GM13977 (cell line): ENCODE measurements around the gene MRM2.

Experiments used
- DNase-seq: peaks from one replicate; pipeline ENCODE4 v3.0.0; 2012; ENCODE audit warnings: low spot score
- in situ Hi-C: fragments of 300-500 bp; cut with MboI; formaldehyde crosslinking; loops from one replicate; pipeline ENCODE4 v1.12.0; 2022; ENCODE audit warnings: low sequenced_read_pairs, low pct_unique_long_range_greater_than_20kb, mixed read lengths, inconsistent platforms; ENCODE audit not compliant: unreplicated experiment
- TF ChIP-seq, protein P1 (sequence below): IDR thresholded peaks from 2 replicates; pipeline ENCODE4 v1.5.1; 2012; ENCODE audit warnings: mild to moderate bottlenecking, control low read depth; ENCODE audit not compliant: insufficient read depth; ENCODE audit errors: extremely low read depth, missing control alignments

The MRM2 gene

GRCh38 chr7:2202901-2203765 lies 38.9 kb downstream of the MRM2 start:
- DNase-seq: no peak
- TF ChIP-seq, protein P1, sequence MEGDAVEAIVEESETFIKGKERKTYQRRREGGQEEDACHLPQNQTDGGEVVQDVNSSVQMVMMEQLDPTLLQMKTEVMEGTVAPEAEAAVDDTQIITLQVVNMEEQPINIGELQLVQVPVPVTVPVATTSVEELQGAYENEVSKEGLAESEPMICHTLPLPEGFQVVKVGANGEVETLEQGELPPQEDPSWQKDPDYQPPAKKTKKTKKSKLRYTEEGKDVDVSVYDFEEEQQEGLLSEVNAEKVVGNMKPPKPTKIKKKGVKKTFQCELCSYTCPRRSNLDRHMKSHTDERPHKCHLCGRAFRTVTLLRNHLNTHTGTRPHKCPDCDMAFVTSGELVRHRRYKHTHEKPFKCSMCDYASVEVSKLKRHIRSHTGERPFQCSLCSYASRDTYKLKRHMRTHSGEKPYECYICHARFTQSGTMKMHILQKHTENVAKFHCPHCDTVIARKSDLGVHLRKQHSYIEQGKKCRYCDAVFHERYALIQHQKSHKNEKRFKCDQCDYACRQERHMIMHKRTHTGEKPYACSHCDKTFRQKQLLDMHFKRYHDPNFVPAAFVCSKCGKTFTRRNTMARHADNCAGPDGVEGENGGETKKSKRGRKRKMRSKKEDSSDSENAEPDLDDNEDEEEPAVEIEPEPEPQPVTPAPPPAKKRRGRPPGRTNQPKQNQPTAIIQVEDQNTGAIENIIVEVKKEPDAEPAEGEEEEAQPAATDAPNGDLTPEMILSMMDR: no peak
- in situ Hi-C loops: loop anchor here (25.0 kb wide), 1 partner anchor 616 kb away; no protein-coding TSS in a partner anchor

DNA sequence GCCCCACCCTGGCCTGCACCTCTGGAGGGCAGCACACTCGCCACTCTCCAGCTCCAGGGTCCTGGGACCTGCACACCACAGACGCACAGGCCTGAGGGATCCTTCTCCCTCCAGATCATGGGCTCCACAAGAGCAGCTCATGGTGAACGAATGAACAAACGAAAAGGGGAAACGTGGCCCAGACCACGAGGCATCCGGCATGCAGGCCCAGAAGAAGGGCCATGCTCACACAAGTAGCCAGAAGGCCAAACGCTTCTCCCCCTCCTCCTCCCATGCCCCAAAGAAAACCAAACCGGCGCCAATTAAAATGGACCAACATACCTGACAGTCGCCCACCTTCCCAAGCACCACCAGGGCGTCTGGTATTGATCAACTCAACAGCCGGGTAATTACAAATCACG lies 39.6 kb downstream of the MRM2 start:
- TF ChIP-seq, protein P1: no peak
- no peak for DNase-seq
- in situ Hi-C loops: loop anchor here (25.0 kb wide), 1 partner anchor 615 kb away; no protein-coding TSS in a partner anchor

DNA sequence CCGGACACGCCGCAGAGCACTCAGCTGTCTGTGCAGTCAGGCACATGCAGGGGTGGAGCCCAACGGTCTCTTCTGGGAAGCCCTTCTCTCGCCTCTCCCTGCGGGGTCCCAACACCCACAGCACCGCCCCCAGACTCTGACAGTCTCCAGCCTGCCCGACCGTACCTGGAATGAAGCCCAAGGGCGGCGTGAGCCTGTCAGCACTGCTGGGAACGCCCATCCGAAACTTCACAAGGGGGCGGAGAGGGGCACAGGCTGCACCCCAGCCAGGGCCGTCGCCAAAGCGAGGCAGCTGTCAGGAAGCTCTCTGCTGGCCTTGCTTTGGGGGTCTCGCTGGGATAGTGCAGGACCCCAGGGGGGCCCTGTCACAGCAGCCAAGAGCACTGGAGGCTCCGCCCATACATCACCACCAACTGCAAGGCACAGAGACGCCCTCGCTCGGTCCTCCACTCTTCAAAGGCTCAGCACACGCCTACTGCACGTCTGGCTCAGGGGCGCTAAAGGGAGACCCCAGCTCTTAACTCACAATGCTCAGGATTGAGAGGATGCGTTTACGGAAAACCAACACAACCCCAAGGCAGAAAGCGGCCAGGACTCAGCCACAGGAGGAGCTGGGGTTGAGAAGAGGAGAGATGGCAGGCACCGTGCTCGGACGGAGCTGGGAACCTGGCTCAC lies 40.2 kb downstream of the MRM2 start:
- no peak for DNase-seq
- TF ChIP-seq, protein P1: no peak
- in situ Hi-C loops: loop anchor here (25.0 kb wide), 1 partner anchor 615 kb away; no protein-coding TSS in a partner anchor

DNA sequence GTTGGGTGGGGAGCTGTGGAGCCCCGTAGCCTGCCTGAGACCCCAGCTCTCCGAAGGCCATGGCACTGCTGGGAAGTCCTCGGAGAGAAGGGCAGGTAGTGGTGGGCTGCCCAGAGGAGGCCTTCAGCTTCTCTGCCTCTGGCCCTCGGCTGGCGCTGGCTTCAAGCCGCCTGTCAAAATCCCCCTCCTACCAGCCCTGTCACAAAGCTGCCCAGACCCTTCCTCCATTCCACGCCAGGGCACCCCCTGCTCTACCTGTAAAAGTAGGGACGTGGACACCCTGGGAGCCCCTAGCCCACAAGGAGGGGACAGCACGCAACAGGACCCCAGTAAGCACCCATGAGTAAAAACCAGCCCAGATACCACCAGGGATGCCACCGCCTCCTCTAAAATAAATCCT lies 40.9 kb downstream of the MRM2 start:
- DNase-seq: no peak
- in situ Hi-C loops: loop anchor here (25.0 kb wide), 1 partner anchor 614 kb away; no protein-coding TSS in a partner anchor
- TF ChIP-seq, protein P1: no peak

GRCh38 chr7:2200584-2200980 lies 41.4 kb downstream of the MRM2 start:
- in situ Hi-C loops: loop anchor here (25.0 kb wide), 1 partner anchor 613 kb away; no protein-coding TSS in a partner anchor
- TF ChIP-seq, protein P1: no peak
- no peak for DNase-seq

DNA sequence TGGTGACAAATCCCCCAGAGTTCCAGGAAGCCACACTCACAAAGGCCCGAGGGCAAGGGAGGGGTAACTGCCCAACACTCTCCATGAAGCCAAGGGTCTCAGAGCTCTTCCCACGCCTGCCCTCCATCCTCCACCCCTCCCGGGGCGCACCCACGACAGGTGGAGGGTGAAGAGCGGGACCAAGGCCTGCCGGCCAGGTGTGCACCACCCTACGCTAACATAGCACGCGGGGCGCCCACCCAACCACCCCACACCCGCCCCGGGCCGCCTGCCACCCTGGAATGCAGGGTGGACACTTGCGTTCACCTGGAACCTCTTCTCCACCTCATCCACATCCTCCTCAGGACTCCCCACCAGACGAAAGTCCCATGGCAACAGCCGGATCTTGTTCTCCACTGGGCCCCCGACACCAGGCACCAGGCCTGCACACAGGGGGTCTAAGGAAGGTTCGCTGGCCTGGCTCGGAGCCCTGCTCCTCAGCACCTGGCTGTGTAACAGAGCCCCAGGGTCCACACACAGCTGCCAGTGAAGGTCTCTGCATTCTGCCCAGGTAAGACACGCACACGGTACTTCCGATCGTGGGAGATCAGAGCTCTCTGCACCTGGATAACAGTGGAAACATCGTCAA lies 41.9 kb downstream of the MRM2 start:
- TF ChIP-seq, protein P1: no peak
- in situ Hi-C loops: loop anchor here (25.0 kb wide), 1 partner anchor 613 kb away; no protein-coding TSS in a partner anchor
- DNase-seq: no peak
